HAP-1 (cell line): ENCODE results near the gene SIRPB2.
"Not testable (repeated sequence)": the region's sequence is repeated elsewhere in the genome, so short reads cannot be mapped to it uniquely, and the experiment has no call there.

Experiments
- DNase-seq, 2 experiments: peaks; one replicate each; pipeline ENCODE4 v3.0.0-alpha.2; 2016 to 2020; ENCODE audit warnings: low spot score in 2 of 2
- H3K27me3 ChIP-seq: fragments of 250-450 bp; sonication (Bioruptor Pico); 2 replicates; pipeline ENCODE4 v1.5.1; 2020; ENCODE audit warnings: low read depth, mild to moderate bottlenecking, moderate library complexity
- H3K36me3 ChIP-seq: fragments of 250-450 bp; sonication (Bioruptor Pico); replicated peaks from 2 replicates; pipeline ENCODE4 v1.5.1; 2020; ENCODE audit warnings: mild to moderate bottlenecking
- H3K4me1 ChIP-seq: fragments of 250-450 bp; sonication (Bioruptor Pico); 2 replicates; pipeline ENCODE4 v1.5.1; 2020; ENCODE audit warnings: mild to moderate bottlenecking
- H3K4me3 ChIP-seq: fragments of 250-450 bp; sonication (Bioruptor Pico); 2 replicates; pipeline ENCODE4 v1.5.1; 2020; ENCODE audit warnings: mild to moderate bottlenecking, moderate library complexity
- H3K9me3 ChIP-seq: fragments of 250-450 bp; sonication (Bioruptor Pico); 2 replicates; pipeline ENCODE4 v1.5.1; 2020; ENCODE audit warnings: mild to moderate bottlenecking, moderate library complexity
- in situ Hi-C: fragments of 300-500 bp; cut with MboI; formaldehyde crosslinking; loops from 3 replicates; pipeline ENCODE4 v1.14.3; 2020; ENCODE audit warnings: low sequenced_read_pairs, inconsistent platforms, mixed read lengths

Gene SIRPB2

DNA sequence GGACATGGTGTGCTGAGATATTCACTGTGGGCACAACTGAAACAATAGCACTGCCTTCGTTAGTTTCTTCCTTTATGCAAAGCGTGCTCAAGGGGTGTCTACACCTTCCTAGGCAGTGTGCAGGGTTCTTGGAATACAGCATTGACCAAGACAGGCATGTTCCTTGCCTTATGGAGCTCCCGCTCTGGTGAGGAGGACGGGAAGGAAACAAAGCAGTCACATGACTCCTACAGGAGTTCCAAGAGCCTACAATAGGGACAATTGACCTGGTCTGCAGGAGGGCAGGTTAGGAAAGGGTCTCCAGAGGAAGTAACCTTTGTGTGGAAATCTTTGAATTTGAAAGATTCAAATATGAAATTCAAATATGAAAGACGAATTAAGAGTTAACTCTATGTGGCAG lies 25.8 kb upstream of the SIRPB2 start:
- no peak for DNase-seq
- H3K4me1 ChIP-seq = no peaks in the 10 kb centered on the region
- H3K9me3 ChIP-seq = no peaks in the 10 kb centered on the region
- H3K36me3 ChIP-seq = no peaks in the 10 kb centered on the region
- in situ Hi-C loops = no loop called here
- H3K4me3 ChIP-seq = no peak overlapping the region
- no peaks in the 10 kb centered on the region for H3K27me3 ChIP-seq

DNA sequence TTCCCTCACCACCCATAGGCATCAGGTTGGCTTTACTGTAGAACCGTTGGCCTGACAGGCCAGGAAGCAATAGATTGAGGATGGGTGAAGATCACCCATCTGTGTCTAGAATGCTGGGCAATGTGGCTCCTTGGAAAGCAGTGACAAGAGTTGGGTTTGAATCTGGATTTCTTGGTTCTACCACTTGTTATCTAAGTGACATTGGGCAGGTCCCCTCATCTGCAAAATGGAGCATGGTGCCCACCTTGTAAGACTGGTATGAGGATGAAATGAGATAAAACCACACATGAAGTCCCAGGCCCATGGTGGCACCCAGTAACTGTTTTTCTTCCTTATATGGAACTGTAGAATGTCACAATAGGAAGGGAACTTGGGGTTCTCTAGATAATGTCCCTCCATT lies 22.6 kb upstream of the SIRPB2 start:
- no peak for DNase-seq
- Histone ChIP-seq H3K4me1 (no peaks in the 10 kb centered on the region), H3K36me3 (no peaks in the 10 kb centered on the region), H3K4me3 (no peak overlapping the region), H3K27me3 (no peaks in the 10 kb centered on the region), H3K9me3 (no peaks in the 10 kb centered on the region)
- in situ Hi-C loops = no loop called here

DNA sequence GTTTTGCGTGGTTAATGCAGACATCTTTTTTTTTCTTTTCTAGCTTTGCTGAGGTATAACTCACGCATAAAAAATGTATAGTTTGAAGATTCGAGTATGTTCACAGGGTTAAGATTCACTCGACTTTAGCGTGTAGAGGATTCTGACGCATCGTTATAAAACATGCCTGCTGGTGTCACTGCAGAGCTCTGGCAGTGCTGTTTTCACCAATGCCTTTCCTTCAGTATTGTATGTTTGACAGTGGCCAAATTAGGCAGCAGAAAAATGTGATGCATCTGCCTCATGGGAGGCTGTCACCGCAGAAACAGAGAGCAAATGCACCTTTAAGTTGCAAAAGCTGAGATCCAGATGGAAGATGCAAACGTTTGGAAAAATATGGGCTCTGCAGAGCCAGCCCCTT lies 18.0 kb upstream of the SIRPB2 start:
- no peak for DNase-seq
- in situ Hi-C loops = no loop called here

DNA sequence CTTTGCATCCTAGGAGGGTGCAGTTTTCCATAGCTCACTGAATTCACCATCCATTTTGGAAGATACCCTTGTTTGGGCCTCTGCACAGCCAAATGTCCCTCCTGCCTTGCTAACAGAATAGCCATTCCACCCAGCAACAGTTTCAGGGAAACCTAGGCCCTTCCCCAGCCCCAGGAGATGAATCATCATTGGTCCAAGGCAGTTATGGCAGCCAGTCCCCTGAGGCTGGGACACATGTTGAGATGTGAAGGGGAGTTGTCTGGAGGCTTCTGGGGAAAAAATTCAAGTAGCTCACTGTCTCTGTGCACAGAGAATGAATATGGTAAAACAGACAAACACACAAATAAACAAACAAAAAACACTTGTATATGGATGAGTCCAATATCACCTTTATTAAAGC lies 17.4 kb upstream of the SIRPB2 start:
- in situ Hi-C loops = no loop called here
- Histone ChIP-seq H3K36me3 (no peaks in the 10 kb centered on the region), H3K27me3 (no peaks in the 10 kb centered on the region), H3K9me3 (no peaks in the 10 kb centered on the region), H3K4me1 (no peaks in the 10 kb centered on the region), H3K4me3 (no peak overlapping the region)
- DNase-seq = no peak

More for the DNA sequence above, 18.0 kb upstream of the SIRPB2 start:
- no peaks in the 10 kb centered on the region for H3K9me3 ChIP-seq
- no peaks in the 10 kb centered on the region for H3K4me1 ChIP-seq
- no peaks in the 10 kb centered on the region for H3K27me3 ChIP-seq
- H3K36me3 ChIP-seq = no peaks in the 10 kb centered on the region
- H3K4me3 ChIP-seq = no peak overlapping the region

DNA sequence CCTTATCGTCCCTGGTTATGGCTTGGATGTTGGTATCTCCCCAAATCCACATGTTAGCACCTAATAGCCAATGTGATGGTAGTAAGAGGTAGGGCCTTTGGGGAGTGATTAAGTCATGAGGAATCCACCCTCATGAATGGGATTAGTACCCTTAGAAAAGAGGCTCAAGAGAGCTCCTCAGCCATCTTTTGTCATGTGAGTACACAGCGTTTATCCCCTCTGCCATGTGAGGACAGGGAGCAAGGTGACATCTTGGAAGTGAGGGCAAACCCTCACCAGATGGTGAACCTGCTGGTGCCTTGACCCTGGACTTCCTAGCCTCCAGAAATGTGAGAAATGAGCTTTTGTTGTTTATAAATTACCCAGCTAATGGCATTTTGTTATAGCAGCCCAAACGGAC lies 16.1 kb upstream of the SIRPB2 start:
- no peak for DNase-seq
- Histone ChIP-seq H3K4me3 (no peak overlapping the region), H3K36me3 (no peaks in the 10 kb centered on the region), H3K27me3 (no peaks in the 10 kb centered on the region), H3K9me3 (no peaks in the 10 kb centered on the region), H3K4me1 (no peaks in the 10 kb centered on the region)
- in situ Hi-C loops = no loop called here

DNA sequence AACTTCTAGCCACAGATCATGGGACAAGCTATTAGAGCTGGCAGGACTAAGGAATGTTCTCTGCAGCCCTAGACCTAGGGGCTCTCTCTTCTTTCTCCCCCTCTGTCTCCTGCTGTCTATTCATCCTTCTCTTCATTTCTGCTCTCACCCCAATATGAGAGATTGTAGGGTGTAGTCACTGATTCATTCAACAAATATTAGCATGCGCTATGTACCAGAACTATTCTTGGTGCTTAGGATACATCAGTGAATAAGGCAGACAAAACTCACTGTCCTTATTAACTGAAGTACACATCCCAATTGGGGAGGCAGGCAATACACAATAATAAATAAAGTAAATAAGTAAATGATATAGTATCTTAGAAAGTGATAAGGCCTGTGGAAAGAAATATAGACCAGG lies 14.7 kb upstream of the SIRPB2 start:
- no peak for DNase-seq
- no peak overlapping the region for H3K4me3 ChIP-seq
- no peaks in the 10 kb centered on the region for H3K4me1 ChIP-seq
- no peaks in the 10 kb centered on the region for H3K36me3 ChIP-seq
- no peaks in the 10 kb centered on the region for H3K27me3 ChIP-seq
- in situ Hi-C loops = no loop called here
- no peaks in the 10 kb centered on the region for H3K9me3 ChIP-seq

DNA sequence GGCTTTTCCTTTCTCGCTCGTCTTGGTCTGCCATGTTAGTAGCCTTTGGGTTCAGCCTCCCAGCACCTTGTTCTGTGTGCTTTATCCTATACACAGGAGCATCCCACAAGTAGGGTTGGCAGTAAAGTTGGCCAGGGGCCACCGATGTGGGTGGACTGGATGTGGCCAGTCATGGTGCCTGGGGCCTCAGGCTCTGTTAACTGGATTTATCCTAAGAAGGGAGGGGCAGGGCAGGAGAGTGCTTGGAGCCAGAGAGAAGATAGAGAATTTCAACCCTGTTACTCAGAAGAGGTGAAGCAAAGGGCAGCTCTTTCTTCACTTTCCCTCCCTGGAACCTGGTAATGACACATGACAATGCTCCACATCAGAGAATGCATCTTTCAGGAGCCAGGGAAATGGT lies 14.1 kb upstream of the SIRPB2 start:
- no peaks in the 10 kb centered on the region for H3K36me3 ChIP-seq
- no peak overlapping the region for H3K4me3 ChIP-seq
- in situ Hi-C loops = no loop called here
- H3K4me1 ChIP-seq = no peaks in the 10 kb centered on the region
- H3K27me3 ChIP-seq = no peaks in the 10 kb centered on the region
- H3K9me3 ChIP-seq = no peaks in the 10 kb centered on the region
- no peak for DNase-seq

DNA sequence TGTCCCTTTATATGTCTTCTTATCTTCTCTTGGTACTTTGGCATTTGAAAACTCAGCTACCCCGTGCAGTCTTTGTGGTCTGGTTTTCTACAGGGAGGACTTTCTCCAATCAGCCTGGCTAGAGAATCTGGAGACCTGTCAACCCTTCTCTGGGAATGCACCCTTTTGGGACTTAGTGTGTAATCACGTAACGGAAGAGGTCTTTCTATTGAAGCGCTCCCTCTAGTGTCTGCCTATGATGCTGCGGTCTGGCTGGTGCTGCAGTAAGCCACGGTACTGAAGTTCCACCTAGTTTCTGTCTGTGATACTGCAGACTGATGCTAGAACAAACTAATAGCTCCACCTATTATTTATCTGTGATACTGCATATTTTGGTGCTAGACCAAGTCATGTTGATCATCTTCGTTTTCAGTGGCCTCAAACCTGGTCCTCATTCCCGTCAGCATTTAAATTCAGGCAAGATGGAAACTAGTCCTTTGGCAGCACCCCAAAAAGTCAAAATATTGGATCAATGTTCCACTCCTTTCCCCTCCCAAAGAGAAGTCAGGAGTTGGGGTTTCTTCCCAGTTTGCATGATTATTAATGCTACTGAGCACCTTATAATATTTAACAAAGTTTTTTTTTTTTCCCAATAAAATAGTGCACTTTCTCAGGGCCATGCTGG lies 12.5 kb upstream of the SIRPB2 start:
- H3K27me3 ChIP-seq = no peaks in the 10 kb centered on the region
- in situ Hi-C loops = no loop called here
- H3K36me3 ChIP-seq = no peaks in the 10 kb centered on the region
- H3K9me3 ChIP-seq = no peaks in the 10 kb centered on the region
- DNase-seq = peak; percentile 82
- no peak overlapping the region for H3K4me3 ChIP-seq
- H3K4me1 ChIP-seq = no peaks in the 10 kb centered on the region

DNA sequence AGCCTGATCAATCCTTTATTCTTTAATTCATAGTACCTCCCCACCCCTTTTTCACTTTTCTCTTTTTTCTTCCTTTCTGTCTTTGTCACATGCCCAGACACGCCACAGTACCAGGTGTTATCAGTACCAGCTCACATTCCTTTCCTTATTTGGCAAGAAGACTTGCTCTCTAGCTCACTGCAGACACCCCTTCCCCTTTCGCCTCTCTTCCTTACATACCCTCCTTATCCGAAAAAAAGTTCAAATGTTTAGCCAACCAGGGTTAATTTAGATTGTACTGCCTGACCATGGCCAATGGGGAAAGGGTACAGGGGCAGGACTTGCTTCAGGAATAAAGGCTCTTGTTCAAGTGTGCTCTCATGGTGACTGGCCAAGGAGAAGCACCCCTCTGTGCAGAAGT lies 9.3 kb upstream of the SIRPB2 start:
- DNase-seq = no peak

DNA sequence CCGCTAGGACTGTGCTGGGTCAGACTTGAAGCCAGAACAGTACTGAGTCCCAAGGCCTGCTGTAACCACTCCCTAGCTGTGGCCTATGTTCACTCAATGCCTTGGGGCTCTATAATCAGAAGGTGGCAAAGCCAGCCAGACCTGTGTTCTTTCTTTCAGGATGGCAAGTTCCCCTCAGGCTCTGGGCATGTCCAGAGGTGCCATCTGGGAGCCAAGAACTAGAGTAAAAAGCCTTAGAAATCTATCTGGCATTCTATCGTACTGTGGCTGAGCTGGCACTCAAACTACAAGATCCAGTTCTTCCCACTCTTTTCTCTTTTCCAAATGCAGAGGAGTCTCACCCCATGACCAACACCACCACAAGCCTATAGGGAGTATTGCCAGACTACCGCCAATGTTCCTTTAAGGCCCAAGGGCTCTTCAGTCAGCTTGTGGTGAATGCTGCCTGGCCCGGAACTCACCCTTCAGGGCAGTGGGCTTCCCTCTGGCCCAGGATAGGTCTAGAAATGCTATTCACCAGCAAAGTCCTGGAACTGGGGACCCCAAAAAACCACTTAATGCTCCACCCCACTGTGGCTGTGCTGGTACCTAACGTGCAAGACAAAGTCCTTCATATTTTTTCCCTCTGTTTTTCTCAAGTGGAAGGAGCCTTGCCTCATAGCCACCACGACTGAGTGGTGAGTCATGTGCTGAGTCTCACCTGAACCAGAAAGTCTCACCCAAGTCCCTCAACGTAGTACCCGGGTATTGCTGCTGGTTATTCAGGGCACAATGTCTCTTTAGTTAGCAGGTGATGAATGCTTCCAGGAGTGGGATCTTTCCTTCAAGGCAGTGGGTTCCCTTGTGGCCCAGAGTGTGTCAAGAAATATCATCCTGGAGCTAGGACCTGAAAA lies 8.6 kb upstream of the SIRPB2 start:
- H3K4me1 ChIP-seq = no peaks in the 10 kb centered on the region

More for the DNA sequence above, 9.3 kb upstream of the SIRPB2 start:
- in situ Hi-C loops = no loop called here
- no peaks in the 10 kb centered on the region for H3K36me3 ChIP-seq
- H3K27me3 ChIP-seq = no peaks in the 10 kb centered on the region
- H3K4me1 ChIP-seq = no peaks in the 10 kb centered on the region
- no peaks in the 10 kb centered on the region for H3K9me3 ChIP-seq
- H3K4me3 ChIP-seq = no peak overlapping the region

DNA sequence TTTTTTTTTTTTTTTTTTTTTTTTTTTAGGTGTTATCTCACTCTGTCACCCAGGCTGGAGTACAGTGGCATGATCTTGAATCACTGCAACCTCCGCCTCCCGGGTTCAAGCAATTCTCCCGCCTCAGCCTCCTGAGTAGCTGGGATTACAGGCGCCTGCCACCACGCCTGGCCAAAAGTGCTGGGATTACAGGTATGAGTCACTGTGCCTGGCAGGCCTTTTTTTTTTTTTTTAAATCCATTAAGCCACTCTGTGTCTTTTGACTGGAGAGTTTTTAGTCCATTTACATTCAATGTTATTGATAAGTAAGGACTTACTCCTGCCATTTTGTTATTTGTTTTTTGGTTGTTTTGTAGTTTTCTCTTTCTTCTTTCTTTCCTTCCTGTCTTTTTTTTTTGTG lies 6.2 kb upstream of the SIRPB2 start:
- in situ Hi-C loops, H3K4me3 ChIP-seq, DNase-seq, H3K36me3 ChIP-seq, H3K4me1 ChIP-seq, H3K27me3 ChIP-seq, H3K9me3 ChIP-seq: not testable (repeated sequence)

More for the DNA sequence above, 8.6 kb upstream of the SIRPB2 start:
- Histone ChIP-seq H3K27me3 (no peaks in the 10 kb centered on the region), H3K9me3 (no peaks in the 10 kb centered on the region), H3K4me3 (no peak overlapping the region), H3K36me3 (no peaks in the 10 kb centered on the region)
- DNase-seq = no peak
- in situ Hi-C loops = no loop called here

DNA sequence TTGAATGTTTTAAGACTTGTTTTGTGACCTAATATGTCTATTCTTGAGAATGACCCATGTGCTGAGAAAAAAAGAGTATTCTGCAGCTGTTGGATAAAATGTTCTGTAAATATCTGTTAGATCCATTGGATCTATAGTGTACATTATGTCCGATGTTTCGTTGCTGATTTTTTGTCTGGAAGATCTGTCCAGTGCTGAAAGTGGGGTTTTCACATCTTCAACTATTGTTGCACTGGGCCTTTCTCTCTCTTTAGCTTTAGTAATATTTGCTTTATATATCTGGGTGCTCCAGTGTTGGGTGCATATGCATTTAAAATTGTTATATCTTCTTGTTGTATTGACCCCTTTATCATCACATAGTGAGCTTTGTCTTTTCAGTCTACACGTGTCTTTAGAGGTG lies 5.7 kb upstream of the SIRPB2 start:
- Histone ChIP-seq H3K27me3 (peaks cover 5% of the 10 kb centered on the region), H3K9me3 (no peaks in the 10 kb centered on the region), H3K36me3 (no peaks in the 10 kb centered on the region), H3K4me3 (no peak overlapping the region), H3K4me1 (no peaks in the 10 kb centered on the region)
- DNase-seq = no peak
- in situ Hi-C loops = no loop called here

DNA sequence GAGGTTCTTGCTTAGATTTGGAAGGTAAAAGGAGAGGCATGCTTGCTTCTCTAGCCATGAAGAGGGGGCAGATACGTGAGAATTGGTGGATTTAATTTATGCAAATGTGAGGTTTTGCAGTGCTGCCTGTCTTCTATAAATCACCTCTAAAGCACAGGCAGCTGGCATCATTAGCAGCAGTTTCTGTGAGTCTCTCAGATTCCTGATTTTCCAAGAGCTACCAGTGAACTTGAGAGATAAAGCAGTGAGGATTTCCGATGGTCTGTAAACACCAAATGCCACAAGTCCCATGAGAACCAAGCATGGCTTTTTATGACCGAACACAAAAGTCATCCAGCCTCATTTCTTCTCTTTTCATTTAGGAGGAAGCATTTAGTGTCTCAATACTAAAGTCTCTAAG lies 3.2 kb upstream of the SIRPB2 start:
- H3K4me1 ChIP-seq = no peaks in the 10 kb centered on the region
- H3K36me3 ChIP-seq = no peaks in the 10 kb centered on the region
- in situ Hi-C loops = no loop called here
- H3K9me3 ChIP-seq = no peaks in the 10 kb centered on the region
- H3K27me3 ChIP-seq = peaks cover 9% of the 10 kb centered on the region
- no peak overlapping the region for H3K4me3 ChIP-seq
- DNase-seq = no peak

DNA sequence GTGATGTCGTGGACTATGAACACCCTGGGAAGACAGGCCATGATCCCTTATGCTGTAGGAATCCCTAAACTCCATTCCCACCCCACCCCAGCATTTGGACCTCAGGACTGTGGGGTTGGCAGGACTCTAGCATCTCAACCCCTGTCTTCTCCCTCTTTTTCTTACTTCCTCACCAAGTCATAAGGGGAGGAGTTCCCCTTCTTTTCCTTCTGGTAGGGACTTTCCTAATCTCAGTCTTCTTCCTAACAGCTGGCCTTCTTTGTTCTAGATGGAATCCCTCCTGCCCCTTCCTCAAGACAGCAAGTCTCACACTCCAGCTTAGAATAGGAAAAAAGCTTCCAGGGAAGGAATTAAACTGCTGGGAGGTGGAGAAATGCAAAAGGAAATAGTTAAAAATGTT lies 2.3 kb upstream of the SIRPB2 start:
- in situ Hi-C loops = no loop called here
- DNase-seq = no peak
- H3K4me3 ChIP-seq = no peak overlapping the region

More for the DNA sequence above, 2.3 kb upstream of the SIRPB2 start:
- no peaks in the 10 kb centered on the region for H3K36me3 ChIP-seq
- no peaks in the 10 kb centered on the region for H3K4me1 ChIP-seq
- H3K9me3 ChIP-seq = no peaks in the 10 kb centered on the region
- H3K27me3 ChIP-seq = peaks cover 9% of the 10 kb centered on the region
